ENCODE data around the gene ATAD5.
A peak's percentile ranks its signal among the peaks of the same experiment; 100 is the strongest.
"Not testable (repeated sequence)": the region's sequence is repeated elsewhere in the genome, so short reads cannot be mapped to it uniquely, and the experiment has no call there.

ATAD5 gene

GRCh38 chr17:30824002-30824355 lies 7.8 kb upstream of the ATAD5 start:
- peak; percentile 27 for DNase-seq (ENCODE audit: low spot score)

- DNase-seq (ENCODE audit: low spot score): peak; percentile 91
Measured at GRCh38 chr17:30824356-30825145, 7.2 kb upstream of the ATAD5 start, which contains the start of gene CRLF3. CRLF3 (minus strand) TSS chr17:30824692; CDS start chr17:30824651, 41 bp downstream.

GRCh38 chr17:30827082-30827481 lies 4.7 kb upstream of the ATAD5 start:
- no peak for DNase-seq (ENCODE audit: low spot score)

- DNase-seq (ENCODE audit: low spot score): no peak
Measured at GRCh38 chr17:30829022-30829421, 2.7 kb upstream of the ATAD5 start.

GRCh38 chr17:30831257-30831656 lies 509 bp upstream of the ATAD5 start:
- peak; percentile 24 for DNase-seq (ENCODE audit: low spot score)

GRCh38 chr17:30832438-30833124 lies 815 bp downstream of the ATAD5 start:
- DNase-seq (ENCODE audit: low spot score): no peak

- no peak for DNase-seq (ENCODE audit: low spot score)
Measured at GRCh38 chr17:30838202-30838807, 6.5 kb downstream of the ATAD5 start.

GRCh38 chr17:30840771-30841170 lies 9.0 kb downstream of the ATAD5 start:
- DNase-seq (ENCODE audit: low spot score): no peak

- DNase-seq (ENCODE audit: low spot score): no peak
Measured at GRCh38 chr17:30848021-30848420, 16.3 kb downstream of the ATAD5 start.

- DNase-seq (ENCODE audit: low spot score): no peak
Measured at GRCh38 chr17:30854146-30854545, 22.4 kb downstream of the ATAD5 start.

GRCh38 chr17:30858556-30859250 lies 26.9 kb downstream of the ATAD5 start:
- no peak for DNase-seq (ENCODE audit: low spot score)

GRCh38 chr17:30864636-30865035 lies 32.9 kb downstream of the ATAD5 start:
- no peak for DNase-seq (ENCODE audit: low spot score)

- no peak for DNase-seq (ENCODE audit: low spot score)
Measured at GRCh38 chr17:30869005-30869404, 37.2 kb downstream of the ATAD5 start.

- no peak for DNase-seq (ENCODE audit: low spot score)
Measured at GRCh38 chr17:30886187-30886586, 54.4 kb downstream of the ATAD5 start.

GRCh38 chr17:30894236-30894635 lies 62.5 kb downstream of the ATAD5 start:
- no peak for DNase-seq (ENCODE audit: low spot score)

GRCh38 chr17:30897311-30897710 lies 65.5 kb downstream of the ATAD5 start:
- no peak for DNase-seq (ENCODE audit: low spot score)

GRCh38 chr17:30905742-30906100 lies 74.0 kb downstream of the ATAD5 start:
- no peak for DNase-seq (ENCODE audit: low spot score)

GRCh38 chr17:30906101-30906911 lies 74.5 kb downstream of the ATAD5 start, which contains the start of gene TEFM:
TEFM (minus strand) TSS chr17:30906238; CDS start chr17:30906198, 40 bp downstream.
- peak; percentile 94 for DNase-seq (ENCODE audit: low spot score)

GRCh38 chr17:30908717-30909420 lies 77.1 kb downstream of the ATAD5 start:
- DNase-seq (ENCODE audit: low spot score): no peak

- DNase-seq (ENCODE audit: low spot score): not testable (repeated sequence)
Measured at GRCh38 chr17:30910151-30910550, 78.4 kb downstream of the ATAD5 start.

GRCh38 chr17:30913955-30914354 lies 82.2 kb downstream of the ATAD5 start:
- DNase-seq (ENCODE audit: low spot score): no peak
